Stimulated activated CD8-positive, alpha-beta memory T cell treated with anti-CD3 and anti-CD28 coated beads, Interleukin-7, amount 100 ng/mL, for 24 hours (primary cell): ENCODE data around the gene REV1.
A peak's percentile ranks its signal among the peaks of the same experiment; 100 is the strongest.
"Not testable (repeated sequence)": the region's sequence is repeated elsewhere in the genome, so short reads cannot be mapped to it uniquely, and the experiment has no call there.

ENCODE experiments used
- DNase-seq: peaks from one replicate; pipeline ENCODE4 v3.0.0-alpha.2; 2020; ENCODE audit warnings: low read depth

REV1 gene

DNA sequence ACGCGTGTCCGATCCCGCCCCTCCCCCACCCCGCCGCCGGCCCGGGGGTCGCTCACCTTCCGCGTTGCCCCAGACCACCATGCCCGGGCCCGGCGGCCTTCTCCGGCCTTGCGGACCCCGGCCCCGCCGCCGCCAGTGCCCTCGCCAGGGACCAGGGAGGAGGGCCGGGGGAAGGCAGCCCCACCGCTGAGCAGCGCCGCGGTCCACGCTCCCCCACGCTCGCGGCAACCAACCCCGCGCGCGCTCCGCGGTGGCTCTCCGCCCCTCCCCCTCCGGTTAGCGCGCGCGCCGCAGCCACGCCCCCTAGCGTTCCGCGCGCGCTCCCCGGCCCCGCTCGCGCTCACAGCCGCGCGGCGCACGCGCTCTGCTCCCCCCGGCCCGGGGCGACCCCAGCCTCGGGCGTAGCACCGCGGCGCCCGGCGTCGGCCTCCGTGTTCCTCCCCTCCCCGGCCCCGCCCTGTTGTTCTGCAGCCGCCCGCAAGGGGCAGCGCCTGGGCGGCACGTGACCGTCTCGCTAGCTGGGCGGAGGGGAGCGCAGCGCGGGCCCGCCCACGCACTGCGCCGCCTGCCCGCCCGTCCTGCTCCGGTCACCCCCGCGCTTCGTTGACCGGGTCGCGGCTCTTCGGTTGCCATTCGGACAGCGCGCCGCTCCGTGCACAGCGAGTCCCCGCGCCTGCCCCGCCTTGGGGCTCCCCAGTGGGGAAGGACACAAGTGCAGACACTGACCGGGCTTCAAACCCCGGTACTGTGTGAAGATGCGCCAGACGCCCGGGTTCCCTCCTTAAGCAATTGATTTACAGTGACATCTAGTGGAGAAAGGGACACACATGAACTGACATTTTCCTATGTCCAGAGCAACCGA lies at the start of gene REV1:
REV1 (minus strand) TSS at position 257 of the 862 bp plus-strand sequence. CDS start 25,042 bp downstream, outside the sequence.
- DNase-seq = peak; percentile 82

DNA sequence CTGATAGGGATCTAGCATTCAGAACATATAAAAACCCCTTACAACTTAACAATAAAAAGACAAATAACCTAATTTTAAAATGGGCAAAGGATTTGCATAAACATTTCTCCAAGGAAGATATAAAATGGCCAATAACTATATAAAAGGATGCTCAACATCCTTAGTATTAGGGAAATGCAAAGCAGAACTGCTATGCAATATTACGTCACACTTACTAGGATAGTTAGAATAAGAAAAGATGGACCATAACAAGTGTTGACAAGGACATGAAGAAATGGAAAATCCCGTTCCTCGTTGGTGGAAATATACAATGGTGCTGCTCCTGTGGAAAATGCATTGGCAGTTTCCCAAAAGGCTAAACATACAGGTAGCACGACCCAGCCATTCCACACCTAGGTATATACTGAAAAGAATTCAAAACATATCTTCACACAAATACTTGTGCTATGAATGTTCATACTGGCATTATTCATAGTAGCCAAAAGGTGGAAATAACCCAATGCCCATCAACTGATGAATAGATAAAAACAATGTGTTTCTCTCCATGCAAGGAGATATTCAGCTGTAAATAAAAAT lies 48.2 kb upstream of the REV1 start:
- DNase-seq = no peak

DNA sequence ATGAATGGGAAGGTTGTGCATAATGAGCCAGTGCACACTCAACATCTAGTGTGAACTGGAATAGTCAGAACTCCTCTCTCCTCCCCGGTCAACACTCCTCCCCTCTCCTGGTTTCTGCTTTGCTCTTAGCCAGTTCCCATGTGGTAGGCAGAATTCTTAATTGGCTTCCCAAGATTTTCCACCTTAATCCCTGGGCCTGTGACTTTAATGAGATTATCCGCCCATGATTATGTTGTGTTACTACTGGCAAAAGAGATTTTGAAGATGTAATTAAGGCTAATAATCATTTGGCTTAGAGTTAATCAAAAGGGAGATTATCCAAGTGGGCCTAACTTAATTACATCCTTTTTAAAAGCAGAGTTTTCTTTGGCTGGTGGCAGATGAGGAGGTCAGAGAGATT lies 34.2 kb upstream of the REV1 start:
- DNase-seq = no peak

DNA sequence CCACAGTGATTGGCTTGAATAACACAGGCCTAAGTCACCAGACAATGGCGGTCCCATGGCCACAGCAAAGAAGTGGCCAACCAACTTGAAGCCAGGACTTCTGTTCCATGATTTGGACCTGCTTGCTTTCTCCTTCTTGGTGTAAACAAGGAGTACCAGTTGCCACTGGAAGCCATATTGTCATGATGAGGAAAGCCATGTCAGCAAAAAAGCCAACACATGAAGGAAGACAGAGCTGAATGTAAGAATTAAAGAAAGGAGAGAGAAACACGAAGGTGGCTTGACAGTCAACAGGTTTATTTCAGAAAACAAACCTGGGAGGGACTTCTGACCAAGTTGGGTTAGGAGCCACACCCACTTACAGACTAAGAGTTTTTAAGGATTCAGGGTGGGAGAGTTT lies 32.3 kb upstream of the REV1 start:
- DNase-seq = no peak

DNA sequence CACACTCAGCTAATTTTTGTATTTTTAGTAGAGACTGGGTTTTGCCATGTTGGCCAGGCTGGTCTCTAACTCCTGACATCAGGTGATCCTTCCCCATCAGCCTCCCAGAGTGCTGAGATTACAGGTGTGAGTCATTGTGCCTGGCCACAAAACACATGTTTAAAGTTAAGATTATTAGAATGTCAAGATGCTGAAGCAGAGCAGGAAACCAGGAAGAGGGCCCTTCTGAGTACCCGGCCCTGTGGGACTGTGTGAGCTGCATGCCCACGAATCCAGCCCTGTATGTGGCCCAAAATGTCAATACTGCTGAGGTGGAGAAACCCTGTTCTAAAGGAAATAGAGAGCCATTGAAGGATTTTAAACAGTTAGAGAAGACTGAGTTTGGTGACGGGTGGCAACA lies 31.0 kb upstream of the REV1 start:
- no peak for DNase-seq

DNA sequence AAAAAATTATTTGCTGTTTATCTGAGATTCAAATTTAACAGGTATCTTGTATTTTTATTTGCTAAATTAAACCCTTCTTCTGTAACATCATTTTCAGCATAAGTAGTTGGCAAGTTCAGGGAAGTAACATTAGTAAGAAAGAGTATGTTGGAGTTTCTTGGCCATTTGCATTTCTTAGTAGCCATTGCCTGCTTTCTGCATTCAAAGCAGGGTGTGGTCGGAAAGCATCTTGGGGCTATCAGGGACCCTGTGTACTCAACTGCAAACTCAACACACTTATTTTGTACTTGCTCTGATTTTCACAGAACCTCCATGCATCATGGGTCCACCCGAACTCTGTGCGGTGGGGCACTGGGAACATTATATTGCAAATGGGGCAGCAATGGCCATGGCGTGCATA lies 30.4 kb upstream of the REV1 start:
- no peak for DNase-seq

DNA sequence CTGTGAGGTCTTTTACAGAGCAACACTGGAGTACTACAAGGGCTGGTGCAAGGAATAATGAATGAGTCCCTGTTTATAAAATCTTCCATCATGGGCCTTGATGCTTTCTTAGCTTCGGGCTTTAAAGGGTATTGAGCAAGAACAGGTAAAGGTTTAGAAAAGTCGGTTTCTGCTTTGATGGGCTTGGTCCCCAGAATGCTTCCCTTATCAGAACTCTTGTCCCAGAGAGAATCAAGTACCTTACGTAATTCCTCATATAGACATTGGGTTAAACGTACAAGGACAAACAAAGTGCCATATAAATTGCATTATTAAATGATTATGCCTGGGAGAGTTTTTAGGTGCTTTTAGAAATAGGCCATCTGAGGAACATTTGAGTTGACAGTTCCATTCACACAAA lies 24.5 kb upstream of the REV1 start:
- no peak for DNase-seq

DNA sequence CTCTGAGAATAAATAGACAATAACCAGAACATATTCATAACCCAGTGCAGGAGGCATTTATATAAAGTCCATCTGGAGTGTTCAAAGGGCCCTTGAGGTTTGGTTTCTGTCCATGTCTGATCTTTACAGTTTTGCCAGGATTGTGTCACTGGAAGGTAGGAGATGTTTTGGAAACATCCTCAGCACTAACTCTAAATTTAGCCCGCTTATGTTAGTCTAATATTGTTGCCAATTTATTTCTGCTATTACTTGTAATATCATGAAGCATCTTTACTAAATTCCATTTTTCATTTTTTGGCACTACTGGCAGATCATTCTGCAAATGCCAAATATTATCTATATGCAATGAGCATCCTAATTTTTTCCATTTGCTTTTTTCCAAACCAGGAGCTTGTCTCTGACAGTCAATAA lies 22.4 kb upstream of the REV1 start:
- no peak for DNase-seq

DNA sequence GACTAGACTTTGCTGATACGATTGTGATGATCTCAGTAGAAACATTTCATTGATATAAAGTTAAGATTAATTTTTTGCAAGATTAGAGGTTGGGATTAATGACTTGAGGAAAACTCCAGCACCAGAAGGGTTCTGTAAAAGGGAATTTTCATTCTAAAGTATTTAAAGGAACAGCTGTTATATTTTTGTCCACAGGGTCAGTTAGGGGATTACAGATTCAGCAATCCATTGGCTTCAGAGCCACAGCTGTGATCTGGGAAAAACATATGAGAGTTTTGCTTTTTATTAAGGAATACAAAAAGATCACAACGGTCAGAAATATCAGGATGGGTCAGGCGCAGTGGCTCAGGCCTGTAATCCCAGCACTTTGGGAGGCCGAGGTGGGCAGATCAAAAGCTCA lies 19.6 kb upstream of the REV1 start:
- no peak for DNase-seq

DNA sequence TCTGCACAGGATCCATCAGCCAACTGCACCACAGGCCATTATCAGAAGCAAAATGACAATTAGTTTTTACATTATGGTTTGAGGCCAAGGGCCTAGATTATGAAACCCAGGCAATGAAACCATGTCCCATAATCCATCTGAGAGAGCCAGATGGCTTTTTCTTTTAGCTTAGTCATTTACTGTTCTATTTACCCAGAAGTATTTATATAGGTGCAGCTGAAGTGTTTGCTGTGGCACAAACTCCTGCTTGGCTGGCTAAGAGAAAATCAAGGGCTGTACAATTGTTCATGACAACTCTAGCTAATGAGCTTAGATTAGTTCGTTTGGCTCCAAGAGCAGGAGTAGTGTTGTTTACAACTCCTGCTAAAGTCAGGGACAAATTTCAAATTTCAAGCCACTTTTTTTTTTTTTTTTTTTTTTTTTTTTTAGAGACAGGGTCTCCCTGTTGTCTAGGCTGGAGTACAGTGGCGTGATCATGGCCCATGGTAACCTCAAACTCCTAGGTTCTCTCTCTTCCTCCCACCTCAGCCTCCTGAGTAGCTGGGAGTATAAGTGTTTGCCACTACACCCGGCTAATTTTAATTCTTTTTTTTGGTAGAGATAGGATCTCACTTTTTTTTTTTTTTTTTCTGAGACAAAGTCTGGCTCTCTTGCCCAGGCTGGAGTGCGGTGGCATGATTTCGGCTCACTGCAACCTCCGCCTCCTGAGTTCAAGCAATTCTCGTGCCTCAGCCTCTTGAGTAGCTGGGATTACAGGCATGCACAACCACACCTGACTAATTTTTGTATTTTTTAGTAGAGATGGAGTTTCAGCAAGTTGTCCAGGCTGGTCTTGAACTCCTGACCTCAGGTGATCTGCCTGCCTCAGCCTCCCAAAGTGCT lies 18.4 kb upstream of the REV1 start:
- no peak for DNase-seq

DNA sequence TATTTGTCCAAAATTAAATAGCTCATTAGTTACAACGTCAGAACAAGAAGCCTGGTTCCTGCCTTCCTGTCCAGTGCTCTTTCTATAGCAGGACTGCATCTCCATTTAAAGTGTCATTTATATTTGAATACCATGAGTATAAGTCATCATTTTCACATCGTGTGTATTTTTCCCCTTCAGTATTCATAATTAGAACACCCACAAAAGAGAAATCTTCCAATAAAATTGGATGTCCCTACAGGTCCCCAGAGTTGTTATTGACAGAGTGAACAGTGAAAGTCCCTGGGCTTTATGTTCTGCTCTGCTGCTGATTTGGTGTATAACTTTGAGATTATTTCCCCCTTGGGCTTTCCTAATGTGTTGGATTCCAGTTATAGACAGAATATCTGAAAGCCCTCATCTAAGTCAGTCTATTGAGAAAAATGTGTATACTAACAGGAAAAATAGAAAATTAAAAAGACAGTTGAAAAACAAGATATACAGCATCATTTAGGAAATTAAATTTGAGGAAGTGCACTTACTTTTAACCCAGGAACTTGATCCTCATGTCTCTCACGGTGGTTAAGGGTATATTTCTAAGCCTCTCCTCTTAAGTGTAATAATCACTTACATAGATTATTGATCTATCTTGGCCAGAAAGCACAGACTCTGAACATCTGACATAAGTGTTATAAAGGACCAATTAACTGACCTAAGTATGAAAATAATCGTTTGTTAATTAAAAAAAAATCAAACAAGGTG lies 15.2 kb upstream of the REV1 start:
- no peak for DNase-seq

DNA sequence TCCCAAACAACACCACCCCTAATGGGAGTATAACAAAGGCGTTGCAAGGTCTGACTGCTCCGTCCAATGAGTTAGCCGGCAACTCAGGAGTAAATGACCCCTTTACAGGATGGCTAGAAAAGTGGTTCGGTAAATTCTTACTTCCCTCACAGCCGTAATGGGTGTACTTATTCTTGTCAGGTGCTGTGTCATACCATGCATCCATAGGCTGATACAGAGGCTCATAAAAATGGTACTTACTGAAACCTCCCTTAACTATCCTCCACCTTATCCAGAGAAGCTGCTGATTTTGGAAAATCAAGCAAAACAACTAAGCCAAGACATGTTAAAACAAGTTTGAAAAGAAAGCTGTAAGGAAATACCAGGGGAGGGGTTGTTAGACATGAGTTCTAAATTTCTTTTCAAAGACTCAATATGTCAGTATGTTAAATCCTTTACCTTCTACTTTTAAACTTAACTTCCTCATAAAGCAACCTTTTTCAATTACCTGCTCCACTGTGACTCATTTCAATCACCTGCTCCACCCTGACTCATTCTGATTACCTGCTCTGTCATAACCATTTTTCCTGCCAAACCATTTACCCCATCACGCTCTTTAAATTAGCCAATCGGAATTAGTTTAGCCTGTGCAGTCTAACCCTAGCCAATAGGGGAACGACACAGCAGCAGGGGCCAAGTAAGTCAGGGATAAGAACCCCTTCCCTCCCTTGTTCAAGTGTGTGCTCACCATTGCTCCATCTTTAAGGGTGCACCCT lies 14.0 kb upstream of the REV1 start:
- not testable (repeated sequence) for DNase-seq

DNA sequence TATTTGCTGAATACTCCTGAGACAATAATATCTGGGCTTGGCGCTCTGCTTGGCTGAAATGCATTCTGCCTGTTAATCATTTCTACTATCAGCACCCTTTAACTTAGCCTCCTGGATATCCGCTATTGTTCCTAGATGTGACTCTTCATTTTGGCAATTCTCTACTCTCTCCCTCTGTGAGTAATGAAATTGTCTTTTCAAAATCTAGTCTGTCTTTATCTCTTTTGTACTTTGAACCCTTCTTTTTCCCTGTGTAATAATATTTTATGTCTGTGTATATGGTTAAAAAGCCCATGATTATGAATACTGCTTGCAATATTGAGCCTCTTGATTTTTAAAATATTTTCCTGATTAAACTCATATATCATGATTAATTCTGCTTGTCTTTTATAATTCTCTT lies 6.2 kb upstream of the REV1 start:
- DNase-seq = no peak

DNA sequence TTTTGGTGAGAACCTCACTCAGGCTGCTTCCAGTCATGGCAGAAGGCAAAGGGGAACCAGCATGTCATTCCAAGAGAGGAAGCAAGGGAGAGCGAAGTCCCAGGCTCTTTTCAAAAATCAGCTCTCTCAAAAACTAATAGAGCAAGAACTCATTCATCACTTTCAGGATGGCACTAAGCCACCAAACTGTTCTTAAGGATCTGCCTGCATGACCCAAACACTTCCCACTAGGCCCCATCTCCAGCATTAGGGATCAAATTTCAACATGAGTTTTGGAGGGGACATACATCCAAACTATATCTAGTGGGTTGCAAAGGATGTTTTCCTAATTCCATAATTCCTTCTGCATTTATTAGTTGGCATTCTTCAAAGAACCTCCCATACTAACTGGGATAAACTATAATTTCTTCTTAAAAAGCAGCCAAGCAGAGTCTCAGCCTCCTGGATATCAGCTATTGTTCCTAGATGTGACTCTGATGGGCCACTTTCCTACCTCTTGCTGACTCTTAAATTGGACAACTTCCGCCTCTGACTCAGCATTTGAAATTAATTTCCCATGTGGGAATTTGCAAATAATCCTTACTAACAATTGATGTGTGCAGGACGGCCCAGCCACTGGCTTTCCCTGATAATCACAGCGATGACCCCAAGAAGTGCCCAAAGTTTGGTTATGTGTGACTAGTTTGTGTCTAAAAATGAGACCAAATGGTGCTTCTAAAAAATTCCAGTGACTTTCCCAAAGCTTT lies 5.5 kb upstream of the REV1 start:
- no peak for DNase-seq

DNA sequence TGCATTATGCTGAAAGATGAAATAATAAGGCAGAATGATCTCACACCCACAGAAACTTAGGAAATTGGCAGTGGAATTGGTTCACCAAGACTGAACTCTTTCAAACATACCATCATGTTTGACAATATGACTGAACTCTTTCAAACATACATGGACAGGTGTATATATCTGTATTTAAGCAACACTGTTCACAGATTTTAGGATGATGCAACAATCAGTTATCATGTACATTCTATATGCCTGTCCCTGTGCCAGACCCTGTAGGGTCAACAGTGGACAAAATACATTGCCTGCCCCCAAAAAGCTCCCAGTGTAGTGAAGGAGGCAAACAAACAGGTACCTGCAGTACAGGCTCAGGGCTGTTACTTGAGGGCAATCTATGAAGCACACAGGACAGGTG lies 2.9 kb upstream of the REV1 start:
- no peak for DNase-seq

DNA sequence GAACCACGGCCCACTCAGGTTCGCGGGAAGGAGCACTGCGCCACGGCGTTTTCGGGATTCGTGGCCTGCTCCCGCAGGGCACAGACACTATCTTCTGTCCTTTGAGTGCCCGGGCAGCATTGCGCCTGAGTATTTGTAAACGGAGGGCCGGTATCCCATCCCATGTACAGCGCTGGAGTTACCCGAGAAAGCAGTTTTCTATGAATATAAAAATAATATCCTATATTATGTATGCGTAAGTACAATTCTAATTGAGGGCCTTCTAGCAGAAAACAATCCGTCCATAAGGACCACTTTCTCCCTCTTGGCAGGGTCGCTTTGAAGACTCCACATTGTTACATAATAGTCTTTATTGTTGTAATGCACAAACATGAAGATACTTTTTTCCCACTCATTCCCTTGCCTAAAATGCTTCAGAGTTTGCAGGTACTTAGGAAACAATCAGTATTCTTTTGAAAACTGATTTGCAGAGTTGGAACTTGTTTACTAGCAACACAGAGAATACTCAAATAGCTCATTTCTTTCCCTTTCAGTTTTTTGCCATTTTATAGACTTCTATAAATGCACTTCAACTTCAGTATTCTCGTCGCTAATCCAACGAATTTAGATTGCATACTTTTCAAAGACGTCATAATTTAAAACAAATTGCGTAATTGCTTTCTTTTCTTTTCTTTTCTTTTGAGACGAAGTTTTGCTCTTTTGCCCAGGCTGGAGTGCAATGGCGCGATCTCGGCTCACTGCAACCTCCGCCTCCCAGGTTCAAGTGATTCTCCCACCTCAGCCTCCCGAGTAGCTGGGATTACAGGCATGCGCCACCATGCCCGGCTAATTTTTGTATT lies 1.0 kb upstream of the REV1 start:
- no peak for DNase-seq

DNA sequence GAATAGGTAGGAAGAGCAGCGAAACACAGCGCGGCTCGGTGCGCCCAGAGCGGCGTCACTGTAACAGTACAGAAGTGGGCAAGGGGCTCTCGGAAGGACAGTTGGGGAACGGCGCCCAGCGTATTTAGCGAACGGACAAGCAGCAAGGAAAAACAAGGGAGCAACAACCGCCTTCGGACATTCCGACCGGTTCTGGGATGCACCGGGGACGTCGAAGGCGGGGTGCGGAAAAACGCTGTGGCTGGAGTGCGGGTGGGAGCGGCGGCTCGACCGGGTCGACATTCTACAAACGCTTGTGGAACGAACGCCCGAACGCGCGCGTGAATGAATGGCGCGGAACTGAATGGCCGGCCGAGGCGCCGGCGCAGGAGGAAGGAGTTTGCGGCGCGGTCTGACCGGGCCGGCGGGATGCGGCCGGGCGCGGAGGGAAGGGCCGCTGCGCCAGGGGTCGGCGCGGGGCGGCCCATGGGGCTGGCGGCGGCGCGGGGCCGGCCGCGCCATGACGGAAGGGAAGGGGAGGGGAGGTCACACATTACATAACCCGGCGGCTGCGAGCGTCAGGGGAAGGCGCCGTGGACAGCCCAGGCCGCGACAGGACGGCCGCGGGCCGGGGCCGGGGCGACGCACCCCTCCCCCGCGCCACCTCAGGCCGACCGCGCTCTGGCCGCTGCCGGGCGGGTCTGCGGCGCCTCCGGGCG lies 605 bp downstream of the REV1 start:
- no peak for DNase-seq

DNA sequence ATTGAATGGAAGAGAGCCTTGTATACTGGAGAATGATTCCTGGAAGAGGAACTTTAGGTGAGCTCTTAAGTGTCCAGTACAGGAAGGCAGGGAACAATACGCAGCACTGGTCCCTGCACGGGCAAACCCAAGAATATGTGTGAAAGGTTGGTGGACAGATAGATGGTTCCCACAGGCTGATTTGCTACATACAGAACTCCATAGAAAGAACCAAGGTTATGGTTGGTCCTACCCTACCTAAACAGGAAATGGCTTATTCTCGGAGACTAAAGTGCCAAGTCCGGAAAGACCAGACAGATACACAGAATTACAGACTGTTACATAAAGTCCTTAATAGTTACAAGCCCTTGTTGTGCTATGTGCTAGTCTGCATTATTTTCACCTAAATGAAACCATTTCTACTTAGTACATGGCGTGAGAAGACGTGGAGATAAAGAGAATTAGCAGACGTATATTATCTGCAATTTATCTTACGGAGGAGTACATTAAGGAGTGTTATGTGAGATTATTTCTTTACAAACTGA lies 1.2 kb downstream of the REV1 start:
- DNase-seq = no peak

DNA sequence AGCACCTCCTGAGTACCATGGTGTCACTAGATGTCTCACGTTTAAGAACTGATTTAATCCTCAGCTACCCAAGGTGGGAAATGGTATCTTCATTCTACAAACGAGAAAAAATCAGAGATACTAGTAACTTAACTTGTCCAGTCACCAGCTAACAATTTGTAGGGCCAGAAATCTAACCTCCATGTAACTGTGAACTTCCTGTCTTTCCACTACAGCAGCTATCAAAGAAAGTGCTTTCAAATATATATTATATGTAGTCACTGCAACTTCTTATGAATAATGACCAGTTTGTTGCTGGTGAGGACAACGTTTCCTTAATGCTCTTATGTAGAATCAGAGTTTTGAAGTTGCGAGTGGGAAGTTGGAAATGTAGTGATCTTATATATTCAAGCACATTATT lies 1.9 kb downstream of the REV1 start:
- DNase-seq = no peak
